Neuron (in vitro differentiated cells): ENCODE results near the gene UPF3B.

Experiments used
- H2AFZ ChIP-seq: one replicate; pipeline ENCODE4 v1.6.1; 2013; ENCODE audit warnings: low read depth, mild to moderate bottlenecking, inconsistent platforms, low read length, moderate library complexity
- H3K27me3 ChIP-seq: one replicate; pipeline ENCODE4 v1.6.1; 2013; ENCODE audit warnings: low read length; ENCODE audit not compliant: insufficient read depth
- H3K36me3 ChIP-seq: one replicate; pipeline ENCODE4 v1.6.1; 2013; ENCODE audit warnings: low read length; ENCODE audit not compliant: insufficient read depth
- H3K4me1 ChIP-seq: one replicate; pipeline ENCODE4 v1.6.1; 2013; ENCODE audit warnings: low read length; ENCODE audit not compliant: insufficient read depth
- H3K4me3 ChIP-seq: 2 replicates; pipeline ENCODE4 v1.5.1; 2013; ENCODE audit warnings: mild to moderate bottlenecking, low read length, moderate library complexity
- H3K9me3 ChIP-seq: one replicate; pipeline ENCODE4 v1.6.1; 2013; ENCODE audit warnings: low read length

Gene UPF3B

GRCh38 chrX:119802546-119802945, 50.2 kb downstream of the UPF3B start:
- no peaks in the 10 kb centered on the region for H3K9me3 ChIP-seq
- no peaks in the 10 kb centered on the region for H3K27me3 ChIP-seq
- H3K4me3 ChIP-seq = no peak overlapping the region
- no peak overlapping the region for H2AFZ ChIP-seq
- H3K36me3 ChIP-seq = no peaks in the 10 kb centered on the region
- no peaks in the 10 kb centered on the region for H3K4me1 ChIP-seq

GRCh38 chrX:119801253-119802221, 51.2 kb downstream of the UPF3B start:
- no peak overlapping the region for H2AFZ ChIP-seq

DNA sequence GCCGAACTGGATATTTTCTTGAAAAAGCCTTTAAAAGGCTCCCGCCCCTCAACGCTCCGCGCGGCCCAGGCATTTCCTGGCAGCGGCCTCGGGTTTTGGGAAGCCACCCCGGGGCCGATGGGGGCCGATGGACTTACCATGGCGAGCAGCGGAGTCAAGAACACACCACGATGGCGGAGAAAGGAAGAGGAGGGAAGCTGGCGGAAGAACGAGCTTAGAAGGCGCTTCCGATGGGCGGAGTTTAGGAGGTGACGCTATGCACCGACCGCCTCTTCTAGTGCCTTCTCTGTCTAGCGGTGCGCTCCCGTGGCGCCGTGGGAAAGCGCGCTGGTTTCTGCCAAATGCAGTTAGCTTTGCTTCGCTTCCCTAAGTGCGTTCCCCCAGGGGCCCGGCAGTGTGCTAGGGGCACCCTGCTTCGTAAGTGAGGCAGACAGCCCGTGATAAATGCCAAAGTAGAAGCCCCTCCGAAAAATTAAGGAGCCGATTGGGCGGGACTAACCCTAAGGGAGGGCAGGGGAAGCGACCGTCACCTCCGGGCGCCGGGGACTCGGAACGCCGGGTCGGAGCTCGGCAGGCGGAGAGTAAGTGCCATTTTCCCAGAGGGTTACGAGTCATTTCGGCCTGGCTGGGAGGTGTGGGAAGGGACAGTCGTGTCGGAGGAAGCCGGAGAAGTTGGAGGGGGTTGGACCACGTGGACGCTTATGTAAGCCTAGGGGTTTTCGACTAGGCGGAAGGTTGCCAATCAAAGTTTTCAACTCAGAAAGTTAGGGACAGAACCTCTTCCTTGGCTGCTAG, 61.1 kb downstream of the UPF3B start, which contains the start of gene RPL39:
Gene RPL39 (minus strand): TSS at position 194 of the 795 bp plus-strand sequence. CDS start 54 bp downstream, at position 140.
- no peaks in the 10 kb centered on the region for H3K9me3 ChIP-seq
- peak within 1 kb of the TSS; percentile 76 for H3K4me3 ChIP-seq
- no peaks in the 10 kb centered on the region for H3K27me3 ChIP-seq
- peaks cover 2% of the 10 kb centered on the region for H3K4me1 ChIP-seq
- peaks cover 20% of the 10 kb centered on the region for H3K36me3 ChIP-seq
- H2AFZ ChIP-seq = peak within 1 kb of the TSS; percentile 48

More at GRCh38 chrX:119801253-119802221, 51.2 kb downstream of the UPF3B start:
- H3K4me1 ChIP-seq = no peaks in the 10 kb centered on the region
- no peaks in the 10 kb centered on the region for H3K36me3 ChIP-seq
- no peak overlapping the region for H3K4me3 ChIP-seq
- H3K27me3 ChIP-seq = no peaks in the 10 kb centered on the region
- no peaks in the 10 kb centered on the region for H3K9me3 ChIP-seq

- H2AFZ ChIP-seq = no peak overlapping the region
- H3K4me3 ChIP-seq = peak overlapping the region; percentile 76
- no peaks in the 10 kb centered on the region for H3K9me3 ChIP-seq
- H3K4me1 ChIP-seq = peaks cover 2% of the 10 kb centered on the region
- H3K27me3 ChIP-seq = no peaks in the 10 kb centered on the region
- H3K36me3 ChIP-seq = peaks cover 21% of the 10 kb centered on the region
These were observed 61.8 kb downstream of the UPF3B start for GRCh38 chrX:119790977-119791436.

GRCh38 chrX:119784747-119785446, 67.9 kb downstream of the UPF3B start:
- Histone ChIP-seq H3K4me3 (no peak overlapping the region), H3K36me3 (peaks cover 28% of the 10 kb centered on the region), H3K9me3 (no peaks in the 10 kb centered on the region), H2AFZ (no peak overlapping the region), H3K4me1 (peaks cover 2% of the 10 kb centered on the region), H3K27me3 (no peaks in the 10 kb centered on the region)
